Measurements from ENCODE around the gene ZNF362. TPM values are rescaled to one million over a fixed set of nuclear protein-coding genes. Genes with fewer than 3 reads are reported as not detected.

ZNF362 gene
- total RNA-seq, 1 donor from 2014 or later: 37.8 TPM

- DNase-seq (no peak), ATAC-seq (no peak)
- intact Hi-C loops (cut with micrococcal nuclease): no loop called here
These were observed 75.4 kb downstream of the ZNF362 start for GRCh38 chr1:33331444-33332356.

GRCh38 chr1:33332357-33332789, 76.1 kb downstream of the ZNF362 start:
- ATAC-seq: no peak
- intact Hi-C loops (cut with micrococcal nuclease): no loop called here

GRCh38 chr1:33332881-33333280, 76.6 kb downstream of the ZNF362 start:
- intact Hi-C loops (cut with micrococcal nuclease): no loop called here
- peak; percentile 27 for ATAC-seq
- no peak for DNase-seq

More at GRCh38 chr1:33332357-33332789, 76.1 kb downstream of the ZNF362 start:
- DNase-seq: no peak

GRCh38 chr1:33334081-33334552, 77.8 kb downstream of the ZNF362 start:
- intact Hi-C loops (cut with micrococcal nuclease): no loop called here
- peak; percentile 35 for ATAC-seq
- peak; percentile 67 for DNase-seq

GRCh38 chr1:33335020-33335419, 78.7 kb downstream of the ZNF362 start:
- no peak for DNase-seq
- no peak for ATAC-seq
- intact Hi-C loops (cut with micrococcal nuclease): no loop called here

GRCh38 chr1:33336580-33336979, 80.3 kb downstream of the ZNF362 start:
- DNase-seq: no peak
- intact Hi-C loops (cut with micrococcal nuclease): no loop called here
- no peak for ATAC-seq

- DNase-seq (no peak), ATAC-seq (no peak)
- intact Hi-C loops (cut with micrococcal nuclease): no loop called here
These were observed 81.1 kb downstream of the ZNF362 start for GRCh38 chr1:33337441-33337840.

- ATAC-seq (peak; percentile 30), DNase-seq (no peak)
- intact Hi-C loops (cut with micrococcal nuclease): no loop called here
These were observed 81.8 kb downstream of the ZNF362 start for GRCh38 chr1:33338048-33338439.

- intact Hi-C loops (cut with micrococcal nuclease): no loop called here
- ATAC-seq (peak; percentile 64), DNase-seq (peak; percentile 54)
These were observed 82.3 kb downstream of the ZNF362 start for GRCh38 chr1:33338440-33339211.

GRCh38 chr1:33339413-33339812, 83.1 kb downstream of the ZNF362 start:
- intact Hi-C loops (cut with micrococcal nuclease): no loop called here
- ATAC-seq: peak; percentile 26
- DNase-seq: no peak

- ATAC-seq (no peak), DNase-seq (no peak)
- intact Hi-C loops (cut with micrococcal nuclease): no loop called here
These were observed 84.9 kb downstream of the ZNF362 start for GRCh38 chr1:33341190-33341589.

- DNase-seq (peak; percentile 81), ATAC-seq (peak; percentile 64)
- intact Hi-C loops (cut with micrococcal nuclease): no loop called here
These were observed 85.9 kb downstream of the ZNF362 start for GRCh38 chr1:33342041-33342723.

- DNase-seq: no peak
- ATAC-seq: no peak
- intact Hi-C loops (cut with micrococcal nuclease): no loop called here
These were observed 87.2 kb downstream of the ZNF362 start for GRCh38 chr1:33343539-33343938.

GRCh38 chr1:33344896-33345560, 88.7 kb downstream of the ZNF362 start:
- intact Hi-C loops (cut with micrococcal nuclease): no loop called here
- no peak for ATAC-seq

GRCh38 chr1:33346533-33346926, 90.2 kb downstream of the ZNF362 start:
- intact Hi-C loops (cut with micrococcal nuclease): no loop called here
- DNase-seq: no peak
- ATAC-seq: no peak

More at GRCh38 chr1:33344896-33345560, 88.7 kb downstream of the ZNF362 start:
- no peak for DNase-seq

GRCh38 chr1:33346927-33347649, 90.8 kb downstream of the ZNF362 start:
- intact Hi-C loops (cut with micrococcal nuclease): no loop called here
- ATAC-seq (peak; percentile 31), DNase-seq (no peak)

GRCh38 chr1:33347650-33347992, 91.3 kb downstream of the ZNF362 start:
- DNase-seq: peak; percentile 62
- intact Hi-C loops (cut with micrococcal nuclease): no loop called here
- peak; percentile 37 for ATAC-seq

- intact Hi-C loops (cut with micrococcal nuclease): no loop called here
- DNase-seq: no peak
These were observed 91.9 kb downstream of the ZNF362 start for GRCh38 chr1:33348194-33348593.

More at GRCh38 chr1:33348194-33348593, 91.9 kb downstream of the ZNF362 start:
- ATAC-seq: no peak

All from left ventricle myocardium superior (tissue), 1 donor.